ENCODE measurements around the gene MC1R.

- no peak for TF ChIP-seq POLR2A (IDR thresholded peaks at IDR 0.05)
- TF ChIP-seq POLR2AphosphoS5 (IDR thresholded peaks at IDR 0.05), result no peak
These were observed 33.4 kb downstream of the MC1R start for GRCh38 chr16:89952049-89952448.
